PC-3 (cell line): Measurements from ENCODE around the gene MRPL2.

Source experiments
- CTCF ChIP-seq: fragments of 300-600 bp; sonication (generic); conservative IDR thresholded peaks from 2 replicates; pipeline ENCODE4 v1.5.1; 2017; ENCODE audit warnings: antibody characterized with exemption, low read depth, mild to moderate bottlenecking, low read length
- EZH2 ChIP-seq: fragments of 300-600 bp; sonication (generic); IDR thresholded peaks from one replicate; pipeline ENCODE4 v1.6.1; 2017; ENCODE audit warnings: antibody characterized with exemption, mild to moderate bottlenecking, low read length; ENCODE audit not compliant: unreplicated experiment

GRCh38 chr6:43096451-43097097 is 37.3 kb upstream of the MRPL2 start:
- TF ChIP-seq CTCF: no peak
- no peak for TF ChIP-seq EZH2
